Measurements from ENCODE around the gene TSPYL4. TPM values are rescaled to one million over a fixed set of nuclear protein-coding genes. Genes with fewer than 3 reads are reported as not detected.

The TSPYL4 gene
- total RNA-seq, 1 donor from 2014 or later: 22.1 TPM

DNA sequence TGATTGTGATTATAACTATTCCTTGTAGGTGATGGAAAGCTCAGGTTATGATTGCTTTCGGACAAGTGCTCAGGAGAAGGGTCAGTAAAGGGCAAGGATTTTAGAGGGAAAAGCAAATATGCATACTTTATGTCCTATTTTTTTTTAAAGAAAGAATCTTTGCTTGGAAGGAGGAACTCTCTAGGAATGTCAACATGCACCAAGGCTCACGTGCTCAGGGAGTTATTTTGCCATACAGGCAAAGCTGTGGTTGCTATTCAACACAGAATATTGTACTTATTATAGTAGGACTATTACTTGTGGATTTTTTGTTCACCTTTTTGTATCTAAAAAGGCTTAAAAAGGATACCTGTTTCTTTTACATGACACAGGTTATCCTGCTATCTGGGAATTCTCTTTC is 28.8 kb upstream of the TSPYL4 start:
- Mint-ChIP-seq H3K27ac (no peak overlapping the region), H3K27me3 (peaks cover 11% of the 10 kb centered on the region), H3K4me3 (no peak overlapping the region), H3K36me3 (ENCODE audit: low read depth) (peaks cover 18% of the 10 kb centered on the region), H3K9me3 (no peaks in the 10 kb centered on the region), H3K4me1 (peaks cover 24% of the 10 kb centered on the region)
- DNase-seq: no peak
- intact Hi-C loops (cut with micrococcal nuclease): loop anchor here (5.0 kb wide), 1 partner anchor 180 kb away; the partner anchor contains the start of gene CALHM6

DNA sequence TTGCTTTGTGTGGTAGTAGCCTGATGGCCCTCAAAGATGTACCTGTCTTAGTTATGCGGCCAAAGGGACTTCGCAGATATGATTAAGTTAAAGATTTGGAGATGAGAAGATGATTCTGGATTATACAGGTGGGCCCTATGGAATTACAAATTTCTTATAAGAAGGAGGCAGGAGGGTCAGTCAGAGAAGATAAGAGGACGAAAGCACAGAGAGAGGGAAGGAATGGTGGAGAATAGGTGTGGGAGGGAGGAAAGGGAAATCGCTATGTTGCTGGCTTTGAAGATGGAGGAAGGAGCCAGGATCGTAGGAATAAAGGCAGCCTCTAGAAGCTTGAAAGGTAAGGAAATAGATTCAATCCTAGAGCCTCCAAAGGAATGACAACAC is 27.1 kb upstream of the TSPYL4 start:
- peaks cover 32% of the 10 kb centered on the region for H3K36me3 Mint-ChIP-seq (ENCODE audit: low read depth)
- no peak overlapping the region for H3K27ac Mint-ChIP-seq
- intact Hi-C loops (cut with micrococcal nuclease): loop anchor here (5.0 kb wide), 1 partner anchor 181 kb away; the partner anchor contains the start of gene CALHM6
- peaks cover 7% of the 10 kb centered on the region for H3K27me3 Mint-ChIP-seq
- peaks cover 34% of the 10 kb centered on the region for H3K4me1 Mint-ChIP-seq
- no peak for DNase-seq
- no peak overlapping the region for H3K4me3 Mint-ChIP-seq
- no peaks in the 10 kb centered on the region for H3K9me3 Mint-ChIP-seq

DNA sequence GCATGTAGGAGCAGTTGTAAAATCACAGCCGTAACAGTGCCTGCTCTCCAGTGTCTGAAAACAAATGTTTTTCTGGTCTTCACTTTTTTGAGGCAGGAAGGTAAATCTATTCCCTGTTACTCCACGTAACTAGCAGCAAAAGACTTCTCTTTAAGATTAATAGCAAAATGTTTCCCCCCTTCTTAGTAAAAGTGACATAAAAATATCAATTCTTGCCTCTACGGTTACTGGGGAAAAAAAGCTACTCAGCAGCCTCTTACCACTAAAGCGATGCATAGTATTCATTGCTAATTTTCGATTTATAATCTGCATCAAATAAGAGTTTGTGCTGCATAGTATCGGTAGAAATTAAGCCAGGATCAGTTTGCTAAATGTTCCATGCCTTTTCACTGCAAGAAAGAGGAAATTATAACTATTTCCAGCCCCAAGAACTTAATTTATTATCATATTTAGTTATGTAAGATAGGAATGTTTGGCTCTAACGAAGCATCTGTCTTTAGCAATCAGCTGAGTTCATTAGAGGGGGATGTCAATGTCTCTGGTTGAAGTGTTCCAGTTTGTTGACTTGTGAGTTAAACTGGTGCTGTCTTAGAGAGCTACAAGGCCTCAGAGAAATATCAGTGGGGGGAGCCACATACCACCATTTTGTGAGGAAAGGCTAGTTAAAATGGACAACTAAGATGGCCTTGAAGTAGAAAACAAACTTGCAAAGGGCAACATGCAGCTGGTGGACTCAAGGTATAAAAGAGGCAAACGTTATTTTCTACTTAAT is 26.5 kb upstream of the TSPYL4 start:
- intact Hi-C loops (cut with micrococcal nuclease): loop anchor here (5.0 kb wide), 1 partner anchor 182 kb away; the partner anchor contains the start of gene CALHM6
- peak; percentile 60 for DNase-seq
- peaks cover 35% of the 10 kb centered on the region for H3K36me3 Mint-ChIP-seq (ENCODE audit: low read depth)
- peaks cover 38% of the 10 kb centered on the region for H3K4me1 Mint-ChIP-seq
- peak overlapping the region; percentile 99 for H3K4me3 Mint-ChIP-seq
- peak overlapping the region; percentile 98 for H3K27ac Mint-ChIP-seq
- H3K27me3 Mint-ChIP-seq: peaks cover 6% of the 10 kb centered on the region
- H3K9me3 Mint-ChIP-seq: no peaks in the 10 kb centered on the region

DNA sequence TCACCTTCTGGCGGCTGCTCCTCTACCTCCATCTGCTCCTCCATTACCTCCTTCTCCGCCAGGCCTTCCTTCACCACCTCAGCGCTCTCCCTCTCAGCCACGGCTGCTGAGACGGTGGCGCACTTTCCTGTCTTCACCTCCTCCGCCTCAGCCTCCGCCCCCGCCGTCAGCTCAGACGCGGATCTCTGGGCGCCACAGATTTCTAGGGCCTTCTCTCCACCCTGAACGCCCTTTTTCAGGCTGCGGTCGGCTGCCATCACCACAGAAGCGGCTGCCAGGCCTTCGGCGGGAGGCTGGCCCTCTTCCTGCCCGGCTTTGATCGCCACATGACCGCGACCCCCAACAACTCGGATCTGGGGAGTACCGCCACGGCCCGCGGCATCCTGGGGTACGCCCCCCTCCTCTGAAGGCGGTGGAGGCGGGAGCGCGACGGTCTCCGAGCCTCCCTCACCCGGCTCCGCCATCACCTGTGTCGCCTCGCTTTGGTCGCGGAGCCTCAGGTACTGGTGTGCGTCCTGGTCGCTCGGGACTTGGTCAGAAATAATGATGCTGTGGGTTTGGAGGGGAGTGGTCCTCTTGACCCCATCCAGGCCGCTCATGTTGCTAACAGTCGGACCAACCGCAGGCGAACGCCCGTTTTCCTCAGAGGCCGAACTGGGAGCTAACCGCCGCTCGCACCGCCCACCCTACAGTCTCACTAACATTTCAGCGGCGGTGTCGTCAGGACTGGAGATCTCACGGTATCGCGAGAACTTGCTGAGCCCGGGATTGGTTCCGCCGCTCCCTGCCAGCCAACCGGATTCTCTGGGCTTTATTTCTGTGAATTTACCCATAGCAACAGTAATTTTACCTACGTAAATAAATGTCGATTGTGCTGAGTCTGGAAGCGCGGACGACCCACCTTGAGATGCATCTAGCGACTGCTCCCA is 25.6 kb upstream of the TSPYL4 start, which contains the start of gene TSPYL1:
Gene TSPYL1, minus strand, starts transcription at position 699 of the 929 bp plus-strand sequence. Its CDS starts 100 bp downstream, at position 599.
- intact Hi-C loops (cut with micrococcal nuclease): loop anchor here (1.0 to 5.0 kb wide), 8 partner anchors 11 to 402 kb away; partner anchors contain the start of genes CALHM6, DSE, KPNA5 and NT5DC1
- peak within 1 kb of the TSS; percentile 98 for H3K27ac Mint-ChIP-seq
- H3K4me1 Mint-ChIP-seq: peaks cover 42% of the 10 kb centered on the region
- H3K36me3 Mint-ChIP-seq (ENCODE audit: low read depth): peaks cover 40% of the 10 kb centered on the region
- peak; percentile 98 for DNase-seq
- peaks cover 5% of the 10 kb centered on the region for H3K27me3 Mint-ChIP-seq
- H3K9me3 Mint-ChIP-seq: no peaks in the 10 kb centered on the region
- peak within 1 kb of the TSS; percentile 99 for H3K4me3 Mint-ChIP-seq

DNA sequence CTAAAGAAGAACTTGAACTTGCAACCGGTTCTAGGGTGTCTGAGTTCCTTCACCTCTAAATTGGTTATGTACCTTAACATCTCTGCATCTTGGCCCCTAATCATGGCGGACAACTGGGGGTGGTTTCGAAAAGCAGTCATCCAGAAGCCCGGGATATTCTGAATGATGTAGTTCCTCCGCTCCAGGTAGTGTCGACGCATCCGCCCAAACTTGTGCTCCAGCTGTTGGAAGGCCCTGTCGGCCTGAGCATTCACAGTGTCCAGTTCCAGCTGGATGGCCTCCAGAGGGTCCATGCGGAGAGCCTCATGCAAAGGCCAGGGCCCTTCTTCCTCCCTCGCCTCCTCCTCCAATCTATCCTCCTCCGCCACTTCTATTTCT is 25.0 kb upstream of the TSPYL4 start:
- Mint-ChIP-seq H3K27ac (peak overlapping the region; percentile 98), H3K27me3 (peaks cover 3% of the 10 kb centered on the region), H3K9me3 (no peaks in the 10 kb centered on the region), H3K4me1 (peaks cover 42% of the 10 kb centered on the region), H3K36me3 (ENCODE audit: low read depth) (peaks cover 45% of the 10 kb centered on the region), H3K4me3 (peak overlapping the region; percentile 99)
- intact Hi-C loops (cut with micrococcal nuclease): loop anchor here (1.0 to 5.0 kb wide), 7 partner anchors 11 to 402 kb away; partner anchors contain the start of genes DSE, KPNA5, NT5DC1 and RWDD1
- DNase-seq: no peak

DNA sequence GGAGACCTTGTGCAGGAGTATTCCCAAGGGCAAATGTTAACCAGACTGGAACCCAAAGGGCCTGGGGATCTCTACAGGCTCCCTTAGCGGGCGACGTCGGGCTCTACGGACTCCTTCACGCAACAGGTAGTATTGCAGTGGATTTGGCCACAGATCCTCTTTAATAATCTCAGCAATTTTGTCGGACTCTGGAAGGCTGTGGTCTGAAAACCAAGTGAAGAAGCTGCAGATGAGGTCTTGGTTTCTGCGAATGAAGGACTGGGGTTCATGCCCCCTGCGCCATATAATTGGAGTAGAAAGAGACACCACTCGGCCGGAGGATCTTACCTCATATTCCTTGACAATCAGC is 24.6 kb upstream of the TSPYL4 start:
- DNase-seq: peak; percentile 62
- H3K9me3 Mint-ChIP-seq: no peaks in the 10 kb centered on the region
- H3K4me1 Mint-ChIP-seq: peaks cover 42% of the 10 kb centered on the region
- peaks cover 48% of the 10 kb centered on the region for H3K36me3 Mint-ChIP-seq (ENCODE audit: low read depth)
- peak overlapping the region; percentile 99 for H3K4me3 Mint-ChIP-seq
- intact Hi-C loops (cut with micrococcal nuclease): loop anchor here (5.0 kb wide), 2 partner anchors 61 to 94 kb away; partner anchors contain the start of gene DSE
- H3K27me3 Mint-ChIP-seq: peaks cover 3% of the 10 kb centered on the region
- H3K27ac Mint-ChIP-seq: peak overlapping the region; percentile 98

DNA sequence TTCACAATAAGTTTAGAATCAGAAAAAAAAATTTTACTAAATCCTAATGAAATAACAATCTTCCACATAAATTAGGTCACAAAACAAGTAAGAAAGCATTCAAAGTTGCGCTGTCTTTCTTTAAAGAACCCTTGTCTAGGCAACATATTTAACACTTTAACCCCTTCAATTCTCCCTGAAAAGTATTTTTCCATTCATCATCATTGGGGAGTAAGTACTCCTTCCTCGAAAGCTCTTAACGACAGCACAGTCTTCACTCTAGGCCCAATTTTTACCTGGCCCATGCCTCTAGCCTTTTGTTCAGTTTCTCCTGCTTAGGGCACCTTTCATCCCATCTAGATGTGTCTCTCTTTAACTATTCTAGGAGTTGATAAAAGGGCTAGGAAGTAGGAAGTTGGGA is 23.2 kb upstream of the TSPYL4 start:
- peaks cover 42% of the 10 kb centered on the region for H3K4me1 Mint-ChIP-seq
- peaks cover 51% of the 10 kb centered on the region for H3K36me3 Mint-ChIP-seq (ENCODE audit: low read depth)
- no peaks in the 10 kb centered on the region for H3K27me3 Mint-ChIP-seq
- intact Hi-C loops (cut with micrococcal nuclease): loop anchor here (5.0 kb wide), 2 partner anchors 60 to 95 kb away; partner anchors contain the start of gene DSE
- H3K27ac Mint-ChIP-seq: no peak overlapping the region
- H3K9me3 Mint-ChIP-seq: no peaks in the 10 kb centered on the region
- no peak for DNase-seq
- peak overlapping the region; percentile 99 for H3K4me3 Mint-ChIP-seq

DNA sequence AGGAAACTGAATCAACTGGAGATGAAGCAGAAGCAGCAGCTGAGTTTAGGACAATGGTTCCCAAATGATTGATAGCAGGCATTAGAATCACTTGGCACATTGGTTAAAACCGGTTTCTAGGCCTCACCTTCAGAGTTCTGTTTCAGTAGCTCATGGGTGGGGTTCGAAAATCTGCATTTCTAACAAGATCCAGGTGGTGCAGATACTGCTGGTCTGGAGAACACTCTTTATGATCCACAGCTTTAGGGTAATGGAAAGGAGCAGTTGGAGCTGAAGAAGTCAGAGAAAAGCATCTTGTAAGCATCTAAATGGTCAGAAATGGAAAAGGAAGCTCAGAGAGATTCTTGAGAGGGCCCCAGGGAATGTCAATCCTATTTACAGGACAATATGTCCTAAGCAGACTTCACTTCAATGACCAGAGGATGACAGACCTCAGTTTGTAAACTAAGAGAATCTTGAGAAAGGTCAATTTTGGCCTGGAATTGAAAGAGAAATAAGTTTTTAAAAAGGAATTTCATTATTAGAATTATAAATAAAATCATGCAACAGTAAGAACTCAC is 17.4 kb upstream of the TSPYL4 start:
- no peaks in the 10 kb centered on the region for H3K9me3 Mint-ChIP-seq
- no peak overlapping the region for H3K27ac Mint-ChIP-seq
- DNase-seq: no peak
- H3K4me3 Mint-ChIP-seq: no peak overlapping the region
- intact Hi-C loops (cut with micrococcal nuclease): no loop called here
- no peaks in the 10 kb centered on the region for H3K27me3 Mint-ChIP-seq
- H3K4me1 Mint-ChIP-seq: peaks cover 14% of the 10 kb centered on the region
- H3K36me3 Mint-ChIP-seq (ENCODE audit: low read depth): peaks cover 29% of the 10 kb centered on the region

DNA sequence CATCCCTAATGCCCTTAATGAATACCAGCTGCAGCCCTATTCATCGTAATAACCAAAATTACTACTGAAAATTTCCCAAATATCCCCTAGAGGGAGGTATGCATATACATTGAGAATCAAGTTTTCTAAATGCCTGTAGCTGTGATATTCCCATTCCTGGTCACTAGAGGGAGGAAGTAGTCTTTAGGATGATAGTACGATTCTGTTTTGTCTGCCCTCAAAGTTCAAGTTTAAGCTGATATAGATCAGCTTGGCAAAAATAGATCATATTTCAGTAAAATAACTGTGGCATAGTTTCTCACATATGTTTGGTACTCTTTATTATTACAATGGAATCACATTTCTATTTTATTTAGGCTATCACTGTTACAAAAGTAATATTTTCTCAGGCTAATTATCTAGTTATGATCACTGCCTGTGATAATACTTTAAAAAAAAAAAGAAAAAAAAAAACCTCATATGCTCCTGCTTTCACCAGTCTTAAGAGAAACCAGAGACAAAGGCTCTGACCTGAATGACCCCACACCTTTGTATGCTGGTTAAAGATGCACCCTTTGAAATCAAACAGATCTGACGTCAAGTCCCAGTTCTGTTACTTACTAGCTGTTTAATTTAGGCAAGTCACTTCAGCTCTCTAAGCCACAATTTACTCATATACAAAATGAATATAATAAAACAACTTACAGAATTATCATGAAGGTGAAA is 14.9 kb upstream of the TSPYL4 start:
- Mint-ChIP-seq H3K4me3 (no peak overlapping the region), H3K36me3 (ENCODE audit: low read depth) (peaks cover 12% of the 10 kb centered on the region), H3K4me1 (peaks cover 8% of the 10 kb centered on the region), H3K9me3 (peaks cover 4% of the 10 kb centered on the region), H3K27ac (no peak overlapping the region), H3K27me3 (no peaks in the 10 kb centered on the region)
- intact Hi-C loops (cut with micrococcal nuclease): loop anchor here (1.0 to 2.0 kb wide), 2 partner anchors 11 to 14 kb away; partner anchors contain the start of genes TSPYL1 and TSPYL4
- no peak for DNase-seq

DNA sequence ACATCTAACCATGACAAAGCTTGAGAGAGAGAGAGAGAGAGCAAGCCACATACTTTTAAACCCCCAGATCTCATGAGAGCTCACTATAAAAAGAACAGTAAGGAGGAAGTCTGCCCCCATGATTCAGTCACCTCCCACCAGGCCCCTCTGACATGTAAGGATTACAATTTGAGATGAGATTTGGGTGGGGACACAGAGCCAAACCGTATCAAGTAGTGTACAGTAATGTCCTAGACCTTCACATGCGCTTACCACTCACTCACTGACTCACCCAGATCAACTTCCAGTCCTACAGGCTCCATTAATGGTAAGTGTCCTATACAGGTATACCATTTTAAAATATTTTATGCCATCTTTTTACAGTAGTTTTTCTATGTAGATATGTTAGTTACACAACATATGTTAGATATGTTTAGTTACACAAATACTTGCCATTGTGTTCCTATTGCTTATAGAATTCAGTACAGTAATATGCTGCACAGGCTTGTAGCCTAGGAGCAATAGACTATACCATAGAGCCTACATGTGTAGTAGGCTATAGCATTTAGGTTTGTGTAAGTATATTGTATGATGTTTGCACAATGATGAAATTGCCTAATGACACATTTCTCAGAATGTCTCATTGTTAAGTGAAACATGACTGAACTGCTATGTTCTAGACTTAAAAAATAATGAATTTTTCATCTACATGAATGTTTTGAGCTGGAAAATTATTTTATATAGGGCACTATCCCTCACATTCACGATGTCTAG is 14.1 kb upstream of the TSPYL4 start:
- H3K9me3 Mint-ChIP-seq: peaks cover 10% of the 10 kb centered on the region
- peaks cover 8% of the 10 kb centered on the region for H3K4me1 Mint-ChIP-seq
- intact Hi-C loops (cut with micrococcal nuclease): loop anchor here (1.0 to 2.0 kb wide), 2 partner anchors 11 to 13 kb away; partner anchors contain the start of genes TSPYL1 and TSPYL4
- DNase-seq: no peak
- H3K4me3 Mint-ChIP-seq: no peak overlapping the region
- H3K27ac Mint-ChIP-seq: no peak overlapping the region
- no peaks in the 10 kb centered on the region for H3K27me3 Mint-ChIP-seq
- H3K36me3 Mint-ChIP-seq (ENCODE audit: low read depth): peaks cover 7% of the 10 kb centered on the region

DNA sequence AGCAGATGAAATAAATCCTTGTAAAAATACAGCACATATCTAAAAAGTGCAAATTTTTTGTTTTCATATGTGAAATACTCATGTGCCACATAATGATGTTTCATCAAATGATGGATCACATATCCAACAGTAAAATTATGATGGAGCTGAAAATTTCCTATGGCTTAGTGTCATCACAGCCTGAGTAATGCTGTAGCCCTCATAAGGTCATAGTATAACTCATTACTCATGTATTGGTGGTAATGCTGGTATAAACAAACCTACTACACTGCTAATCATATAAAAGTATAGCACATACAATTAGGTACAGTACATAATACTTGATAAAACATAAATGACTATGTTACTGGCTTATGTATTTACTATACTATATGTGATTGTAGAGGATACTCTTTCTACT is 12.9 kb upstream of the TSPYL4 start:
- Mint-ChIP-seq H3K27ac (no peak overlapping the region), H3K36me3 (ENCODE audit: low read depth) (peaks cover 7% of the 10 kb centered on the region), H3K4me3 (no peak overlapping the region), H3K4me1 (peaks cover 8% of the 10 kb centered on the region), H3K9me3 (peaks cover 15% of the 10 kb centered on the region), H3K27me3 (no peaks in the 10 kb centered on the region)
- intact Hi-C loops (cut with micrococcal nuclease): no loop called here
- DNase-seq: no peak

DNA sequence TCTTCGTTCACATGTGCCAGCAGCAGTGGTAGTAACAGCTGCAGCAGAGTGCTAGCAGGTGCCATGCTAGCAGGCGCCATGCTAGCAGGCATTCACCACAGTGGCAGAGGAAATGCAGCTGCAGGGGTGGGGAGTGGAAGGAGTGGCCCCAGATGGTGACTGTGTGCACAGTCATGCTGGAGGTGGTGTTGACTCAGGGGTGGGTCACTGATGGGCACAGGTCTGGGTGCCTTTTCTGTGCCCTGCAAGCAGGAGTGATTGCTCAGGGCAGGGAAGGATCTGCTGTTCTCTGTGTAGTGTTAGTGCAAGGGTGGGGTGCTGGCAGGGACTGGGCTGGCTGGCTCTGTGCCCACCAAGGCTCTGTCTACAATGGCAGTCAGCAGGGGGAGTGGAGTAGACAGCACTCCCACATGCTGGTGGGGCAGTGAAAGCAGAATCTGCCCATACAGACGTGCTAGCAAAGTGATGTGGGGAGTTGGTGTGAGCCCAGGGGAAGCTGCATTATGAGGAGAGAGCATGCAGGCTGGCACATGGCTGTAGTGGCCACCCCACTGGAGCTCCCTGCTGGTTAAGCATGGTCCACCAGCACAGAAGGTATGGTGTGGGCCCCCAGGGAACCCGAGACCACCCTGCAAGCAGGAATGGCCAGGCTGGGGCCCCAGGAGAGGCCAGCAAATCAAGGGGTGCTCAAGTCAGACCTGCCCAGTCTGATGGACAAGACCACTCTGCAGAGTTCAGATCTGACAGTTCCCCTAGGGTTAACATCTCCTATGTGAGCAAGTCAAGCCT is 11.4 kb upstream of the TSPYL4 start:
- Mint-ChIP-seq H3K36me3 (ENCODE audit: low read depth) (peaks cover 2% of the 10 kb centered on the region), H3K4me3 (no peak overlapping the region), H3K9me3 (peaks cover 19% of the 10 kb centered on the region), H3K27me3 (no peaks in the 10 kb centered on the region), H3K27ac (no peak overlapping the region), H3K4me1 (peaks cover 8% of the 10 kb centered on the region)
- no peak for DNase-seq
- intact Hi-C loops (cut with micrococcal nuclease): no loop called here
